ENCODE measurements around the gene UBQLN1.
"Not testable (repeated sequence)": the region's sequence is repeated elsewhere in the genome, so short reads cannot be mapped to it uniquely, and the experiment has no call there.

UBQLN1 gene

GRCh38 chr9:83617299-83617698 lies 90.5 kb downstream of the UBQLN1 start:
- TF ChIP-seq, protein P1, sequence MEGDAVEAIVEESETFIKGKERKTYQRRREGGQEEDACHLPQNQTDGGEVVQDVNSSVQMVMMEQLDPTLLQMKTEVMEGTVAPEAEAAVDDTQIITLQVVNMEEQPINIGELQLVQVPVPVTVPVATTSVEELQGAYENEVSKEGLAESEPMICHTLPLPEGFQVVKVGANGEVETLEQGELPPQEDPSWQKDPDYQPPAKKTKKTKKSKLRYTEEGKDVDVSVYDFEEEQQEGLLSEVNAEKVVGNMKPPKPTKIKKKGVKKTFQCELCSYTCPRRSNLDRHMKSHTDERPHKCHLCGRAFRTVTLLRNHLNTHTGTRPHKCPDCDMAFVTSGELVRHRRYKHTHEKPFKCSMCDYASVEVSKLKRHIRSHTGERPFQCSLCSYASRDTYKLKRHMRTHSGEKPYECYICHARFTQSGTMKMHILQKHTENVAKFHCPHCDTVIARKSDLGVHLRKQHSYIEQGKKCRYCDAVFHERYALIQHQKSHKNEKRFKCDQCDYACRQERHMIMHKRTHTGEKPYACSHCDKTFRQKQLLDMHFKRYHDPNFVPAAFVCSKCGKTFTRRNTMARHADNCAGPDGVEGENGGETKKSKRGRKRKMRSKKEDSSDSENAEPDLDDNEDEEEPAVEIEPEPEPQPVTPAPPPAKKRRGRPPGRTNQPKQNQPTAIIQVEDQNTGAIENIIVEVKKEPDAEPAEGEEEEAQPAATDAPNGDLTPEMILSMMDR (IDR thresholded peaks at IDR 0.05), result no peak
- peaks cover 6% of the 10 kb centered on the region for H3K27me3 ChIP-seq
- peaks cover 4 to 5% of the 10 kb centered on the region in 2 experiments for H3K4me1 ChIP-seq (ENCODE audit: control insufficient read depth in 1 of 2, insufficient read depth in 1 of 2, low read depth in 1 of 2, low read length in 1 of 2)
- no peaks in the 10 kb centered on the region for H3K9me3 ChIP-seq
- H3K4me3 ChIP-seq (ENCODE audit: low read depth in 1 of 2, low read length in 1 of 2), result no peak overlapping the region
- H3K27ac ChIP-seq, result no peak overlapping the region
- no peaks in the 10 kb centered on the region for H3K36me3 ChIP-seq

DNA sequence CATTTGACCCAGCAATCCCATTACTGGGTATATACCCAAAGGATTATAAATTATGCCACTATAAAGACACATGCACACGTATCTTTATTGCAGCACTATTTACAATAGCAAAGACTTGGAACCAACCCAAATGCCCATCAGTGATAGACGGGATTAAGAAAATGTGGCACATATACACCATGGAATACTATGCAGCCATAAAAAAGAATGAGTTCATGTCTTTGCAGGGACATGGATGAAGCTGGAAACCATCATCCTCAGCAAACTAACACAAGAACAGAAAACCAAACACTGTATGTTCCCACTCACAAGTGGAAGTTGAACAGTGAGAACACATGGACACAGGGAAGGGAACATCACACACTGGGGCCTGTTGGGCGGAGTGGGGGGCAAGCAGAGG lies 94.5 kb downstream of the UBQLN1 start:
- not testable (repeated sequence) for H3K36me3 ChIP-seq; H3K4me1 ChIP-seq (ENCODE audit: control insufficient read depth in 1 of 2, insufficient read depth in 1 of 2, low read depth in 1 of 2, low read length in 1 of 2); H3K9me3 ChIP-seq; H3K27ac ChIP-seq; H3K4me3 ChIP-seq (ENCODE audit: low read depth in 1 of 2, low read length in 1 of 2)
- peaks cover 28% of the 10 kb centered on the region for H3K27me3 ChIP-seq

All from neutrophil (primary cell).